ENCODE measurements around the gene SIRPB1.
"Not testable (repeated sequence)": the region's sequence is repeated elsewhere in the genome, so short reads cannot be mapped to it uniquely, and the experiment has no call there.

SIRPB1 gene

GRCh38 chr20:1619861-1620444 lies at the start of gene SIRPB1:
Gene SIRPB1, minus strand, starts transcription at chr20:1620009. Its CDS starts 65 bp downstream, at chr20:1619944.
- DNase-seq (ENCODE audit: low spot score) = peak; percentile 16

GRCh38 chr20:1669304-1669703 lies 49.5 kb upstream of the SIRPB1 start:
- DNase-seq (ENCODE audit: low spot score) = no peak

DNA sequence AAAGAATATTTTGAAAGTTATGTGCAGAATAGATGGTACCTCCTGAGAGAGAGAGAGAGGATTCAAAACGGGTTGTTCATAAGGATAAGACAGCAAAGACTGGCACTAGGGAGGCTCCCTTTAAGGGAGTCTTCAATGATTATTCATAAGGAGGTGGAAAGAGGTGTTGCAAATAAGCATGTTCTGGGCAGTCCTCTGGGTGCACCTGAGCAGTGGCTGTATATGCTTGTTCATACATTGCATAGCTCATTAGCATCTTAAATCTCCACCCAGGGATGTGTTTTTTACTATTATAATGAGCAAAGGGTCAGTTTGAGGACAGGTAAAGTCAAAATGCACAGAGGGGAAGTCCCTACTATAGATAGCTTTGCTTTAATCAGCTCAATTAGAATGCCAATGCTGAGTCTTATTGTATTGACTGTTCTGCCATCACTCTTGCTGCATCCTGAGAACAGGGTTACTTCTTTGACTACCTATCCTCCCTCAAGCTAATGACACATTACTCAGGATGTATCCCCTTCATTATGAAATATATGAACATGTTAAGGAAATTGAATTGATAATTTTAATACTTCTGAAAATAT lies 47.8 kb upstream of the SIRPB1 start:
- DNase-seq (ENCODE audit: low spot score) = no peak

DNA sequence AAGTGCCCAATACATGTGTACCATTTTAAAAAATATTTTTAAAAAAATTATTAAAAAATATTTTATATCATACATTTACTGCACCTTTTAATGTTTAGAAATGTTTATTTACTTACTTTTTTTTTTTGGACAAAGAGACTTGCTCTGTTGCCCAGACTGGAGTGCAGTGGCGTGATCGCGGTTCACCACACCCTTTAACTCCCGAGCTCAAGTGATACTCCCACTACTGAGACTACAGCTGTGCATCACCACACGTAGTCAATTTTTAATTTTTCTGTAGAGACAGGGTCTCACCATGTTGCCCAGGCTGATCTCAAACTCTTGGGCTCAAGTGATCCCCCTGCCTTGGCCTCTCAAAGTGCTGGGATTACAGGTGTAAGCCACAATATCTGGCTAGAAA lies 47.0 kb upstream of the SIRPB1 start:
- DNase-seq (ENCODE audit: low spot score) = no peak

DNA sequence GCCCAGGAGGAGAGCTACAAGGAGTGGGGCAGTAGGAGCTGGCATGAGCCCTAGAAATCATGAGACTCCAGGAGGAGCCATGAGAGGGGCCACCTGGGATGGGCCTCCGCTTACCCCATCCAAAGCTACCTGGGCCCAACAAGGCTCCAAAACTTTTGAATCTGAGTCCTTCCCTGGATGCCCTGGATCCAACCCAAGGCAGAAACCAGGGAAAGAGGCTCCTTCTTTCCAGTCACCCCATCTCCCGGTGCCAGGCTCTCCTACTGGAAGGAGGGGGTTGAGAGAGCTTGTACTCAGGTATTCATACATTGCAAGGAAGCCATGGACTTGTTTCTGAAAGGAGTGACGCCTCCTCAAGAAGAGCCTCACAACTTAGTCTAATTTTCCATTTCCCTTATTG lies 45.5 kb upstream of the SIRPB1 start:
- no peak for DNase-seq (ENCODE audit: low spot score)

DNA sequence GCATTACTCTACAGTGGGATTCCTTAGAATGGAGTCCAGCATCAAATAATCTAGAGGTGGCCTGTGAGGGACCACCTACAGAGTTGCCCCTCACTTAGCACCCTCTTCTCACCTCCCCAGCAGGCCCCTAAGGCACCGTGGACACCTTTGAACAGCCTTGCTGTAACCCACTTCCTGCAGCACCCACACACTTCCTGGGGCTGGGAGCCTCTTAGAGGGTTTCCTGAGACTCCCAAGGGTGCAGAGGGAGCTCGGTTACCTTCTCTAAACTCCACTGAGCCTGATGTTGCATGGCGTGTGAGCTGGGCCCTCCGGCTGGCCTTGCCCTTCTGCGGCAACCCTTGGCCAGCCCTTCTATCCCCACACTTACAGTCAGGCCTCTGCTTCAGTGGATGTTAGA lies 45.1 kb upstream of the SIRPB1 start:
- DNase-seq (ENCODE audit: low spot score) = peak; percentile 69

DNA sequence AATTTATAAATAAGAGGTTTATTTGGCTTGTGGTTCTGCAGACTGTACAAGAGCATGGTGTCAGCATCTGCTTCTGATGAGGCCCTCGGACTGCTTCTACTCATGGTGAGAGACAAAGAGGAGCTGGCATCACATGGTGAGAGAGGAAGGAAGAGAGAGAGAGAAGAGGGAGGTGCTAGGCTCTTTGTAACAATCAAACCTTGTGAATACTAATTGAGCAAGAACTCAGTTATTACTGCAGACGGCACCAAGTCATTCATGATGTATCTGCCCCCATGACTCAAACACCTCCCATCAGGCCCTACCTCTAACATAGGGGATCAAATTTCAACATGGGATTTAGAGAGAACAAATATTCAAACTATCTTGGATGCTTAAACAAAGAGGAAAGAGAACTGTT lies 44.1 kb upstream of the SIRPB1 start:
- peak; percentile 33 for DNase-seq (ENCODE audit: low spot score)

DNA sequence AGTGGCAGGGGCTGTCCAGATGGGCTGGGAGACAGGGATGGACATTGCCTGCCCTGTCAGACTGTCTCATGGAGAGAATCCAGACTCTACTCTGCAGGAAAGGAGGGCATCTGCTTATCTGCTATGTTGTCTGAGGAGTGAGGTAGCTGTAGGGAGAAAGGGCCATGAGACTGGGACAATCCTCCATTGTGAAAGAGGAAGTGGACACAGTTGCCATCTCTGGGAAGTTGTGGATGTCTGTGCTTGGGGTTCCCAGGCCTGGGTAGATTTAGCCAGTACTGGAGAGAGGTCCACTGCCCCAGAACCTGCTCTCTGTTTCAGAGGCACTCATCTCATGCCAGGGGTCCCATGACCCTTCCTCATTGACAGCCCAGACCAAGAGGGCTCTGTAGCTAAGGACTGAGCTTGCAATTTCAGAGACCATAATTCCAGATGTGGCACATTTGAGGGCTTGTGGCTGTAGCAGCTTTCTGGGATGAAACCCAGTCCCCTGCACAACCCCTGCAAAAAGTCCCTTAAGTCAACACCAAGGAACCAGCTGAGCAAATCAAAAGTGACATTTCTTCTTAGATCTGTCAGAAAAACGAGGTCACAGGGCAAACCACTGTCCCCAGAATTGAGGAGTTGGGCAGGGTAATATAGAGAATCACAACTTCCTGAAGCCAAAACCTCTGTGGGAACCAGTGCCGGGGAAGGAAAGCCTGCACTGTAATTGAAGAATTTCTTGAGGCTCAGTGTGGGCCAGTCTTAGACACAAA lies 41.9 kb upstream of the SIRPB1 start:
- no peak for DNase-seq (ENCODE audit: low spot score)

DNA sequence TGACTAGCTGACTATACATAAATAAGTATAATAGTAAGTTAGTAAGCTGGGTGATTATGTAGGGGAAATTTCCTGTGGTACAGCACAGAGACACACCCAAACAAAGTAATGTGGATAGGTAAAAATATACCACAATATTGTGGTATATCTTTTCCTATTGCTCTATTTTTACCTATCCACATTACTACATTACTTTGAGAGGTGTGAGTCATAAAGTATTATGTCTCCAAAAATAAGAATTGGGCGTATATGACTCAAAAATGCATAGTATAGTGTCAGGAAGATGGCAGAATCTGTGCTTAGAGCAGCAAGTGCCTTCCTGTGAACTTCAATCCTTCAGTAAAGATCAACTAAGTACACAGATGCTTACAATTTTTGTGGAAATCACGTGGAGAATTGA lies 40.4 kb upstream of the SIRPB1 start:
- DNase-seq (ENCODE audit: low spot score) = peak; percentile 39

GRCh38 chr20:1657556-1658334 lies 37.9 kb upstream of the SIRPB1 start, which contains the start of gene SIRPG:
Gene SIRPG, minus strand, starts transcription at chr20:1657779. Its CDS starts 65 bp downstream, at chr20:1657714.
- peak; percentile 65 for DNase-seq (ENCODE audit: low spot score)

DNA sequence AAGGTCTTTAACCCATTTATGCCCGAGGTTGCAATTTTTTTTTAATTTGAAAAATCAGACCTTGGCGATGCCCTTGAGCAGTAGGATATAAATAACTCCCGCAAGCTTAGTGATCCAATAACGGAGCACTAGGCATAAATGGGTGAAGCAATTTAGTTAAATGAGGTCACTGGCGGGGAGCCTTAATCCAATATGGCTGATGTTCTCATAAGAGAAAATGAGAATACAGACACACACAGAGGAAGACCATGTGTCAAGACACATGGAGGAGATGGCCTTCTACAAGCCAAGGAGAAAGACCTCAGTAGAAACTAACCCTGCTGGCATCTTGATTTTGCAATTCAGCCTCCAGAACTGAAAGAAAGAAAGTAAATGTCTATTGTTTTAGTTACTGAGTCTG lies 37.0 kb upstream of the SIRPB1 start:
- DNase-seq (ENCODE audit: low spot score) = no peak

DNA sequence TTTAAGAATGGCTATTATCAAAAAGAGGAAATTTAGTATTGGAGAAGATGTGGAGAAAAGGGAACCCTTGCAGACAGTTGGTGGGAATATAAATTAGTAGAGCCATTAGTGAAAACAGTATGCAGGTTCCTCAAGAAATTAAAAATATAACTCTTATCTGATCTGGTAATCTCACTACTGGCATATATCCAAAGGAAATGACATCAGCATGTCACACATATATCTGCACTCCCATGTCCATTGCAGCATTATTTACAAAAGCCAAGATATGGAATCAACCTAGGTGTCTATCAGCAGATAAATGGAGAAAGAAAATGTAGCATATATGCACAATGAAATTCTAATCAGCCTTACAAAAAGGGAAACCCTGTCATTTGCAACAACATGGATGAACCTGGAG lies 35.2 kb upstream of the SIRPB1 start:
- peak; percentile 33 for DNase-seq (ENCODE audit: low spot score)

DNA sequence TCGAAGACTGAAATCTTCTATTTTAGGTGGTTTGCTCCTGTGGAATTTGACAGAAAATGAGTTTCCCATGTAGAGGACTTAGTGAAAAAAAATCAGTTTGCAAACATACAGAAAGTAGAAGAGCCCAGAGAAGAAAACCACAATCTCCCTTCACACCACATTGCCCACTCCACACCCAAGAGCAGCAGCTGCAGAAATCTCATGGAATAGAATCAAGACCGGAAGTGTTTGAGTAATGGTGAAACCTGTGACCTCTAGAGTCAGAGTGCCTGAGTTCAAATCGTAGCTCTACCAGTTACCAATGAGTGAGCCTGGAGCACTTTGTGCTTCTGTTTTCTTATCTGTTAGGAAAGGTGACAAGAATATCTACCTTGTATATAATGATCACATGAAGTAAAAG lies 33.2 kb upstream of the SIRPB1 start:
- no peak for DNase-seq (ENCODE audit: low spot score)

- DNase-seq (ENCODE audit: low spot score) = no peak
Measured at GRCh38 chr20:1652104-1652503, 32.3 kb upstream of the SIRPB1 start.

- DNase-seq (ENCODE audit: low spot score) = no peak
Measured at GRCh38 chr20:1651268-1652058, 31.7 kb upstream of the SIRPB1 start.

- DNase-seq (ENCODE audit: low spot score) = no peak
Measured at GRCh38 chr20:1648101-1648500, 28.3 kb upstream of the SIRPB1 start.

GRCh38 chr20:1646975-1647431 lies 27.2 kb upstream of the SIRPB1 start:
- no peak for DNase-seq (ENCODE audit: low spot score)

DNA sequence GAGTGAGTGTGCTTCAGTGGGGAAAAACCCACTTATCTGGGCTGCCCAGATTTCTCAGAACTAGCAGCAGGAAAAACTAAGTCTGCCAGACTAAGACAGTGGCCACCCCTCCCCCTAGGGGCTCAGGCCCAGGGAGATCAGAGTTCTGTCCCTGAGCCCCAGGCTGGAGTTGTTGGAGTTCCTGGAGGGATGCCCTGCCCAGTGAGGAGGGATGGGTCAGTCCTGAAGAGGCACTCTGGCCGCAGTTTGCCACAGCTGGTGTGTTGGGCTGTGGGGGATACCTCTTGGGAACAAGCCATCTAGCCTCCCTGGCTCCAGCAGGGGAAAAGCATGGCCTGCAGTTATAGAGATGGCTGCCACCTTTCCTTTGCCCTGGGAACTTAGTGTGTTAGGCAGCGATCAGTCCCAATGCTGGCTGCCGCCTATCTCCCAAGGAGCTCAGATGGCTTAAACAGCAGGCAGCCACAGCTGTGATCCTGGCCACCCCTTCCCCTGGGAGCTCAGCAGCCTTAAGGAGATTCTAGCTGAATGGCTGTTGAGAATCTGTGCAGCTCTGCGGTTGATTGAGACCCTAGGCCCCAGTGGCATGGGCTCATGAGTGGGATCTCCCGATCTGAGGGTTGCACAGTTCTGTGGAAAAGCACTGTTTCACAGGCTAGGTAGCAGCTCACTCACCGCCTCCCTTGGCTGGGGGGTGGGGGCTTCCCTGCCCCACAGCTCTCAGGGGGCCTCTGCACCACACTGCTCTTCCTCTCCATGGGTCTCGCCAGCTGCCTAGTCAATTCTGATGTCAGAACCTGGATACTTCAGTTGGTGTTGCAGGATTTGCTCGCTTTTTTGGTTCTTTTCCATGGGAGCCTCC lies 24.5 kb upstream of the SIRPB1 start:
- no peak for DNase-seq (ENCODE audit: low spot score)

DNA sequence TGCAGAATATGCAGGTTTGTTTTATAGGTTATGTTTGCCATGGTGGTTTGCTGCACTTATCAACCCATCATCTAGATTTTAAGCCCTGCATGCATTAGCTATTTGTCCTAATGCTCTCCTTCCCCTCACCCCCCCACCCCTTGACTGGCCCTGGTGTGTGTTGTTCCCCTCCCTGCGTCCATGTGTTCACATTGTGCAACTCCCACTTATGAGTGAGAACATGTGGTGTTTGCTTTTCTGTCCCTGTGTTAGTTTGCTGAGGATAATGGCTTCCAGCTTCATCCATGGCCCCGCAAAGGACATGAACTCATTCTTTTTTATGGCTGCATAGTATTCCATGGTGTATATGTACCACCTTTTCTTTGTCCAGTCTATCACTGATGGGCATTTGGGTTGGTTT lies 18.8 kb upstream of the SIRPB1 start:
- not testable (repeated sequence) for DNase-seq (ENCODE audit: low spot score)

- no peak for DNase-seq (ENCODE audit: low spot score)
Measured at GRCh38 chr20:1637755-1638154, 17.9 kb upstream of the SIRPB1 start.

- no peak for DNase-seq (ENCODE audit: low spot score)
Measured at GRCh38 chr20:1637226-1637625, 17.4 kb upstream of the SIRPB1 start.

Measured in CD4-positive, alpha-beta T cell treated with Interleukin-6 at 100 ng/mL for 8 hours (primary cell).